Endothelial cell of hepatic sinusoid (primary cell): ENCODE results near the gene YBEY.

Experiments used
- in situ Hi-C: cut with HindIII; loops from 2 replicates; pipeline ENCODE4 v1.10.0; 2017; ENCODE audit warnings: low sequenced_read_pairs

YBEY gene

GRCh38 chr21:46264046-46264689 is 22.0 kb upstream of the YBEY start:
- in situ Hi-C loops: no loop called here

GRCh38 chr21:46264690-46265144 is 21.4 kb upstream of the YBEY start:
- in situ Hi-C loops: no loop called here

- in situ Hi-C loops: no loop called here
These were observed 20.2 kb upstream of the YBEY start for GRCh38 chr21:46265736-46266525.

GRCh38 chr21:46266946-46267345 is 19.2 kb upstream of the YBEY start:
- in situ Hi-C loops: no loop called here

GRCh38 chr21:46268371-46268770 is 17.8 kb upstream of the YBEY start:
- in situ Hi-C loops: no loop called here

GRCh38 chr21:46269466-46269865 is 16.7 kb upstream of the YBEY start:
- in situ Hi-C loops: no loop called here

GRCh38 chr21:46273341-46273740 is 12.8 kb upstream of the YBEY start:
- in situ Hi-C loops: no loop called here

- in situ Hi-C loops: no loop called here
These were observed 11.2 kb upstream of the YBEY start for GRCh38 chr21:46274797-46275390.

- in situ Hi-C loops: no loop called here
These were observed 2.0 kb upstream of the YBEY start for GRCh38 chr21:46284077-46284644.

GRCh38 chr21:46284733-46285132 is 1.4 kb upstream of the YBEY start:
- in situ Hi-C loops: no loop called here

- in situ Hi-C loops: no loop called here
These were observed 908 bp upstream of the YBEY start, which contains the start of gene MCM3AP for GRCh38 chr21:46285206-46285661. TSS of gene MCM3AP (minus strand) at chr21:46285611. CDS start at chr21:46285286, 325 bp downstream.

- in situ Hi-C loops: no loop called here
These were observed 483 bp downstream of the YBEY start for GRCh38 chr21:46286648-46287002.

GRCh38 chr21:46287541-46287940 is 1.4 kb downstream of the YBEY start:
- in situ Hi-C loops: no loop called here

- in situ Hi-C loops: loop anchor here (5.0 kb wide), 1 partner anchor 153 kb away; no protein-coding TSS in a partner anchor
These were observed 3.6 kb downstream of the YBEY start for GRCh38 chr21:46289655-46290179.

GRCh38 chr21:46291561-46291960 is 5.4 kb downstream of the YBEY start:
- in situ Hi-C loops: loop anchor here (5.0 kb wide), 1 partner anchor 151 kb away; no protein-coding TSS in a partner anchor

GRCh38 chr21:46294647-46295176 is 8.6 kb downstream of the YBEY start:
- in situ Hi-C loops: loop anchor here (5.0 kb wide), 1 partner anchor 148 kb away; no protein-coding TSS in a partner anchor

- in situ Hi-C loops: no loop called here
These were observed 9.1 kb downstream of the YBEY start for GRCh38 chr21:46295177-46295770.

GRCh38 chr21:46295996-46296752 is 10.0 kb downstream of the YBEY start:
- in situ Hi-C loops: no loop called here
